ENCODE measurements around the gene RBPJL. TPM values are rescaled to one million over a fixed set of nuclear protein-coding genes. Genes with fewer than 3 reads are reported as not detected.

Gene RBPJL
- total RNA-seq, 1 experiment from 2014 or later, result 0.85 TPM

GRCh38 chr20:45316150-45317080, 9.8 kb downstream of the RBPJL start (continued):
- no peak for TF ChIP-seq ZBTB43 (CRISPR knock-in tag; IDR thresholded peaks at IDR 0.05)

GRCh38 chr20:45317826-45318225, 11.2 kb downstream of the RBPJL start:
- Mint-ChIP-seq H3K27me3 (ENCODE audit: low read depth) (no peaks in the 10 kb centered on the region; the same call in 1 of the 2 replicates), H3K4me3 (no peak overlapping the region), H3K36me3 (no peaks in the 10 kb centered on the region), H3K27ac (no peak overlapping the region), H3K4me1 (no peaks in the 10 kb centered on the region), H3K9me3 (no peaks in the 10 kb centered on the region)
- CTCF ChIA-PET, result interaction anchor here (1.5 to 5.6 kb wide), 7 partner anchors 12 to 132 kb away, joined by 3 to 76 read pairs (median 11); partner anchors contain the start of gene SYS1
- no peak for ATAC-seq
- no peak for DNase-seq (ENCODE audit: low spot score)
- POLR2A ChIA-PET, result no interaction called here
- TF ChIP-seq NR2C2 (CRISPR knock-in tag; IDR thresholded peaks at IDR 0.05), result no peak
- no peak for TF ChIP-seq ZNF138 (CRISPR knock-in tag; conservative IDR thresholded peaks at IDR 0.05)
- no peak for TF ChIP-seq NFYB (CRISPR knock-in tag; conservative IDR thresholded peaks at IDR 0.05; ENCODE audit: low read depth)
- no peak for TF ChIP-seq GRHL2 (CRISPR knock-in tag; IDR thresholded peaks at IDR 0.05; ENCODE audit: insufficient replicate concordance, severe bottlenecking)
- TF ChIP-seq TEAD4 (CRISPR knock-in tag; IDR thresholded peaks at IDR 0.05), result no peak
- no peak for TF ChIP-seq ZBTB43 (CRISPR knock-in tag; IDR thresholded peaks at IDR 0.05)
- no peak for TF ChIP-seq MYBL2 (CRISPR knock-in tag; IDR thresholded peaks at IDR 0.05)
- no peak for TF ChIP-seq PREB (CRISPR knock-in tag; IDR thresholded peaks at IDR 0.05; ENCODE audit: borderline replicate concordance)
- TF ChIP-seq HMGA2 (CRISPR knock-in tag; IDR thresholded peaks at IDR 0.05), result no peak
- no peak for TF ChIP-seq ARID4B (CRISPR knock-in tag; IDR thresholded peaks at IDR 0.05; ENCODE audit: borderline replicate concordance)
- no peak for TF ChIP-seq AFF4 (CRISPR knock-in tag; IDR thresholded peaks at IDR 0.05; ENCODE audit: borderline replicate concordance)
- TF ChIP-seq HMGXB4 (CRISPR knock-in tag; IDR thresholded peaks at IDR 0.05), result no peak
- TF ChIP-seq ESRRA (CRISPR knock-in tag; IDR thresholded peaks at IDR 0.05; ENCODE audit: borderline replicate concordance), result no peak
- no peak for TF ChIP-seq ATF1 (CRISPR knock-in tag; IDR thresholded peaks at IDR 0.05)

Data from WTC11 (cell line).